Endodermal cell (in vitro differentiated cells): Measurements from ENCODE around the gene PDIA4. TPM values are rescaled to one million over a fixed set of nuclear protein-coding genes. Genes with fewer than 3 reads are reported as not detected.

Source experiments
- DNase-seq: peaks from one replicate; pipeline ENCODE4 v3.0.0-alpha.2; 2017
- H3K27ac ChIP-seq: 2 replicates; pipeline ENCODE4 v1.5.1; 2013; ENCODE audit warnings: mild to moderate bottlenecking, low read depth, low read length, moderate library complexity
- H3K27me3 ChIP-seq: 2 replicates; pipeline ENCODE4 v1.6.1; 2013; ENCODE audit warnings: mild to moderate bottlenecking, low read length, moderate library complexity; ENCODE audit not compliant: insufficient read depth, control insufficient read depth, poor library complexity, severe bottlenecking
- H3K36me3 ChIP-seq: 2 replicates; pipeline ENCODE4 v1.7.0; 2013; ENCODE audit warnings: mild to moderate bottlenecking, low read length, moderate library complexity; ENCODE audit not compliant: control insufficient read depth, insufficient read depth
- H3K4me1 ChIP-seq: one replicate; pipeline ENCODE4 v1.7.0; 2013; ENCODE audit warnings: low read length; ENCODE audit not compliant: control insufficient read depth, insufficient read depth
- H3K4me3 ChIP-seq: 2 replicates; pipeline ENCODE4 v1.5.1; 2013; ENCODE audit warnings: mild to moderate bottlenecking, low read length, moderate library complexity
- H3K9ac ChIP-seq: 2 replicates; pipeline ENCODE4 v1.6.1; 2013; ENCODE audit warnings: mild to moderate bottlenecking, low read length, moderate library complexity; ENCODE audit not compliant: poor library complexity, severe bottlenecking; ENCODE audit errors: extremely low read depth
- H3K9me3 ChIP-seq: 2 replicates; pipeline ENCODE4 v1.6.1; 2013; ENCODE audit warnings: mild to moderate bottlenecking, low read length, moderate library complexity; ENCODE audit not compliant: control insufficient read depth
- H3K27ac Mint-ChIP-seq: 2 replicates; pipeline ENCODE4 v1.8.0; 2020; ENCODE audit warnings: mixed read lengths
- H3K27me3 Mint-ChIP-seq: 2 replicates; pipeline ENCODE4 v1.8.0; 2021; ENCODE audit warnings: mild to moderate bottlenecking, mixed read lengths; ENCODE audit not compliant: insufficient read depth
- H3K36me3 Mint-ChIP-seq: 2 replicates; pipeline ENCODE4 v1.8.0; 2020; ENCODE audit warnings: low read depth, mixed read lengths
- H3K4me1 Mint-ChIP-seq: 2 replicates; pipeline ENCODE4 v1.8.0; 2020; ENCODE audit warnings: mixed read lengths
- H3K4me3 Mint-ChIP-seq: 2 replicates; pipeline ENCODE4 v1.8.0; 2020; ENCODE audit warnings: mild to moderate bottlenecking, moderate library complexity, mixed read lengths
- H3K9me3 Mint-ChIP-seq: 2 replicates; pipeline ENCODE4 v1.8.0; 2020; ENCODE audit warnings: mild to moderate bottlenecking, mixed read lengths
- WGBS, 2 experiments: methylation state at CpG; one replicate each; pipeline versions ENCODE4 v1.1.5 to v1.1.7; 2013; ENCODE audit warnings: missing lambda C conversion rate in 2 of 2, mixed read lengths in 1 of 2; ENCODE audit not compliant: insufficient coverage in 1 of 2, insufficient read length in 1 of 2; 5-methylcytosine and 5-hydroxymethylcytosine counted together
- total RNA-seq, 2 donors: library from RNA; stranded (reverse); fragmentation: NEBNext Ultra II Directional in 1 of 2; extraction: Animal tissue kit (Norgen Biotek cat#: 25700) in 1 of 2; gene quantifications; 2 replicates in 1 of 2; 3 replicates in 1 of 2; pipeline ENCODE4 v1.2.1, GENCODE V29; 2021
- TF ChIP-seq, protein P1 (sequence below): fragments of 200-600 bp; sonication (generic); conservative IDR thresholded peaks from 2 replicates; pipeline ENCODE4 v1.5.0; 2021; ENCODE audit warnings: antibody characterized with exemption, mild to moderate bottlenecking

PDIA4 gene
- total RNA-seq, 2 donors from 2014 or later = 369 to 402 TPM

DNA sequence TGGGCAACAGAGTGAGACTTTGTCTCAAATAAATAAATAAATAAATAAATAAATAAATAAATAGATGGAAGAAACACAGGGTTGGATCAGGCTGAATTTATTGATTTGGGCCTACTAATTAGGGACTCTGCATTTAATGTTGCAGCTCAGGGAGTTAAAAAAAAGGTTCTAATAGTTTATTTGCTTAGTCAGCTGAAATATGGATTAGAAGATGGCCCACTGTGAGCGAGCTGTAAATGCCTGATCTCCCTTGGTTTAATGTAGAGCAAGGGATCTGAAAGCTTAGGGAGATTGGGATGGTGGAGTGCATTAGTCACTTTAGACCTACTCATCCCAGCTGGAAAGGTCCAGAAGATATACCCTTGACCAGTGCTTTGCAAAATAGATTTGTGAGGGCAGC is 25.1 kb upstream of the PDIA4 start:
- DNase-seq = no peak
- peaks cover 7% of the 10 kb centered on the region for H3K9me3 Mint-ChIP-seq
- no peaks in the 10 kb centered on the region for H3K36me3 Mint-ChIP-seq
- WGBS, 2 experiments = 89% methylated on average over 1 of the region's 1 CpG; no CpG with 5 or more reads in 1 of the 2 experiments
- H3K4me3 ChIP-seq = no peak overlapping the region
- H3K9me3 ChIP-seq = no peaks in the 10 kb centered on the region
- no peak overlapping the region for H3K27ac ChIP-seq
- no peaks in the 10 kb centered on the region for H3K27me3 ChIP-seq
- H3K4me1 ChIP-seq = no peaks in the 10 kb centered on the region
- TF ChIP-seq, protein P1, sequence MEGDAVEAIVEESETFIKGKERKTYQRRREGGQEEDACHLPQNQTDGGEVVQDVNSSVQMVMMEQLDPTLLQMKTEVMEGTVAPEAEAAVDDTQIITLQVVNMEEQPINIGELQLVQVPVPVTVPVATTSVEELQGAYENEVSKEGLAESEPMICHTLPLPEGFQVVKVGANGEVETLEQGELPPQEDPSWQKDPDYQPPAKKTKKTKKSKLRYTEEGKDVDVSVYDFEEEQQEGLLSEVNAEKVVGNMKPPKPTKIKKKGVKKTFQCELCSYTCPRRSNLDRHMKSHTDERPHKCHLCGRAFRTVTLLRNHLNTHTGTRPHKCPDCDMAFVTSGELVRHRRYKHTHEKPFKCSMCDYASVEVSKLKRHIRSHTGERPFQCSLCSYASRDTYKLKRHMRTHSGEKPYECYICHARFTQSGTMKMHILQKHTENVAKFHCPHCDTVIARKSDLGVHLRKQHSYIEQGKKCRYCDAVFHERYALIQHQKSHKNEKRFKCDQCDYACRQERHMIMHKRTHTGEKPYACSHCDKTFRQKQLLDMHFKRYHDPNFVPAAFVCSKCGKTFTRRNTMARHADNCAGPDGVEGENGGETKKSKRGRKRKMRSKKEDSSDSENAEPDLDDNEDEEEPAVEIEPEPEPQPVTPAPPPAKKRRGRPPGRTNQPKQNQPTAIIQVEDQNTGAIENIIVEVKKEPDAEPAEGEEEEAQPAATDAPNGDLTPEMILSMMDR = no peak
- H3K27ac Mint-ChIP-seq = no peak overlapping the region
- H3K36me3 ChIP-seq = no peaks in the 10 kb centered on the region
- peaks cover 4% of the 10 kb centered on the region for H3K27me3 Mint-ChIP-seq
- H3K4me1 Mint-ChIP-seq = no peaks in the 10 kb centered on the region
- H3K4me3 Mint-ChIP-seq = no peak overlapping the region
- H3K9ac ChIP-seq = no peak overlapping the region

DNA sequence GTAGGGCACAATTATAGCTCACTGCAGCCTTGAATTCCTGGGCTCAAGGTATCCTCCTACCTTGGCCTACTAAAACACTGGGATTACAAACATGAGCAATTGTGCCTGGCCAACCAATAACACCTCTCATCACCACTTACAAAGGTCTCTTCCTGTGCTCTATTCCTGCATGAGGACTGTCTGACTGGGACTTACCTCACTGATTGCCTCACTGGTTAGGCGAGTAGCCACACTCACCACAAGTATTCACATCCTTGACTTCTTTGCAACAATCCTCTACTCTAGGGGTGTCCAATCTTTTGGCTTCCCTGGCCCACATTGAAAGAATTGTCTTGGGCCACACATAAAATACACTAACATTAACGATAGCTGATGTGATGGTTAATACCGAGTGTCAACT is 22.6 kb upstream of the PDIA4 start:
- 92% methylated on average over 2 to 3 of the region's 3 CpGs for WGBS, 2 experiments
- Mint-ChIP-seq H3K9me3 (no peaks in the 10 kb centered on the region), H3K4me3 (no peak overlapping the region), H3K27ac (no peak overlapping the region), H3K36me3 (no peaks in the 10 kb centered on the region), H3K4me1 (no peaks in the 10 kb centered on the region), H3K27me3 (peaks cover 4% of the 10 kb centered on the region)
- no peak overlapping the region for H3K27ac ChIP-seq
- no peak for DNase-seq
- H3K9ac ChIP-seq = no peak overlapping the region
- no peak overlapping the region for H3K4me3 ChIP-seq
- H3K4me1 ChIP-seq = no peaks in the 10 kb centered on the region
- H3K27me3 ChIP-seq = no peaks in the 10 kb centered on the region
- no peaks in the 10 kb centered on the region for H3K36me3 ChIP-seq
- no peaks in the 10 kb centered on the region for H3K9me3 ChIP-seq
- TF ChIP-seq, protein P1 = no peak

DNA sequence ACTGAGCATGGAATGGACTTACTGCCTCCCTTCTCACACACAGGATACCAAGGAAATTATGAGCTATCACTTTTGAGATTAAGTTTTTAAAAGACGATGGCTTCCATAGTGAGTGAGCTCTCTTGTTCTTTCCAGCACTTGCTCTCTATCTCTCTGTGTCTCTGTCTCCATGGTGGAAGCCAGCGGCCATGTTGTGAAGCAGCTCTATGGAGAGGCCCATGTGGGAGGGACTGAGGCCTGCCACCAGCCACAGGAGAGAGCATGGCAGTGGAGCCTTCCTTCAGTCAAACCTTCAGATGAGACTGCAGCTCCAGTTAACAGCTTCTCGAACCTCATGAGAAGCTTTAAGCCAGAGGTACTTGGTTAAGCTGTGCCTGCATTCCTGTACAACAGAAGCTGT is 20.5 kb upstream of the PDIA4 start:
- no peak overlapping the region for H3K27ac Mint-ChIP-seq
- no peak overlapping the region for H3K4me3 Mint-ChIP-seq
- no peaks in the 10 kb centered on the region for H3K27me3 Mint-ChIP-seq
- Histone ChIP-seq H3K27me3 (no peaks in the 10 kb centered on the region), H3K36me3 (no peaks in the 10 kb centered on the region), H3K4me1 (no peaks in the 10 kb centered on the region), H3K27ac (no peak overlapping the region), H3K4me3 (no peak overlapping the region), H3K9me3 (no peaks in the 10 kb centered on the region), H3K9ac (no peak overlapping the region)
- TF ChIP-seq, protein P1 = no peak
- WGBS, 2 experiments = 91 to 100% methylated on average over 1 to 3 of the region's 3 CpGs
- no peak for DNase-seq
- H3K36me3 Mint-ChIP-seq = no peaks in the 10 kb centered on the region
- no peaks in the 10 kb centered on the region for H3K9me3 Mint-ChIP-seq
- no peaks in the 10 kb centered on the region for H3K4me1 Mint-ChIP-seq
